PC-9 (cell line): Measurements from ENCODE around the gene NCBP2L.

Experiments
- CTCF ChIP-seq: fragments of 200-600 bp; sonication (generic); conservative IDR thresholded peaks from 2 replicates; pipeline ENCODE4 v1.6.1; 2017; ENCODE audit warnings: mixed run types, antibody characterized with exemption, mild to moderate bottlenecking, moderate library complexity
- EZH2 ChIP-seq: fragments of 200-600 bp; sonication (generic); IDR thresholded peaks from 2 replicates; pipeline ENCODE4 v1.8.0; 2017; ENCODE audit warnings: antibody characterized with exemption, low read depth

- no peak for TF ChIP-seq CTCF
- TF ChIP-seq EZH2: no peak
Measured at GRCh38 chrX:107766470-107767150, 10.9 kb upstream of the NCBP2L start.
